ENCODE measurements around the gene CEP44.

Gene CEP44

DNA sequence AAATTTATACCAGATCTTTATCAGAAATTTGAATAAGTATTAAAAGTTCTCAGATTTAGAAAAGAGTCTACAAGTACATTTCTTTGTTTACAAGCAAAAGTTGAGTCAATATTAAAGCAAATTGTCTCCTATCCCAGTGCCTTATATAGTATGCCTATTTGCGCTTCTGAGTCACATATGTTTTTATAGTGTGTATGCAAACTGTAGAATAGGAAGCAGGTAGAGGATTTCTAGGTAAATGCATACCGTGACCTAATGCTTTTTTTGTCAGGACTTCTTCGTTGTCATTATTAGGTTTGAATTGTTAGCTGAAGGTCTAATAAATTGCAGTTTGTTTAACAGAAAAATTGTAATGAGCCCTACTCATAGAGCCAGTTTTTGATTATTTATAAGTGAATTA, 22.2 kb downstream of the CEP44 start:
- TF ChIP-seq, protein P1, sequence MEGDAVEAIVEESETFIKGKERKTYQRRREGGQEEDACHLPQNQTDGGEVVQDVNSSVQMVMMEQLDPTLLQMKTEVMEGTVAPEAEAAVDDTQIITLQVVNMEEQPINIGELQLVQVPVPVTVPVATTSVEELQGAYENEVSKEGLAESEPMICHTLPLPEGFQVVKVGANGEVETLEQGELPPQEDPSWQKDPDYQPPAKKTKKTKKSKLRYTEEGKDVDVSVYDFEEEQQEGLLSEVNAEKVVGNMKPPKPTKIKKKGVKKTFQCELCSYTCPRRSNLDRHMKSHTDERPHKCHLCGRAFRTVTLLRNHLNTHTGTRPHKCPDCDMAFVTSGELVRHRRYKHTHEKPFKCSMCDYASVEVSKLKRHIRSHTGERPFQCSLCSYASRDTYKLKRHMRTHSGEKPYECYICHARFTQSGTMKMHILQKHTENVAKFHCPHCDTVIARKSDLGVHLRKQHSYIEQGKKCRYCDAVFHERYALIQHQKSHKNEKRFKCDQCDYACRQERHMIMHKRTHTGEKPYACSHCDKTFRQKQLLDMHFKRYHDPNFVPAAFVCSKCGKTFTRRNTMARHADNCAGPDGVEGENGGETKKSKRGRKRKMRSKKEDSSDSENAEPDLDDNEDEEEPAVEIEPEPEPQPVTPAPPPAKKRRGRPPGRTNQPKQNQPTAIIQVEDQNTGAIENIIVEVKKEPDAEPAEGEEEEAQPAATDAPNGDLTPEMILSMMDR (conservative IDR thresholded peaks at IDR 0.05; ENCODE audit: control insufficient read depth, insufficient read depth, low read depth, low read length) = no peak
- no peak overlapping the region for H3K4me3 ChIP-seq (ENCODE audit: control insufficient read depth, low read depth, low read length)
- no peak for DNase-seq (ENCODE audit: low read depth)

DNA sequence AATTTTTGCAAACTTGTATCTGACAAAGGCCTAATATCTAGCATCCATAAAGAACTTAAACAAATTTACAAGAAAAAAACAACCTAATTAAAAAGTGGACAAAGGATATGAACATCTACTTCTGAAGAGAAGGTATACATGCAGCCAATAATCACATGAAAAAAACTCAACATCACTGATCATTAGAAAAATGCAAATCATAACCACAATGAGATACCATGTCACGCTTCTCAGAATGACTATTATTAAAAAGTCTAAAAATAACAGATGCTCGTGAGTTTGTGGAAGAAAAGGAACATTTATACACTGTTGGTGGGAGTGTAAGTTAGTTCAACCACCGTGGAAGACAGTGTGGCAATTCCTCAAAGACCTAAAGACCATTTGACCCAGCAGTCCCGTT, 24.0 kb downstream of the CEP44 start:
- DNase-seq (ENCODE audit: low read depth) = no peak
- no peak overlapping the region for H3K4me3 ChIP-seq (ENCODE audit: control insufficient read depth, low read depth, low read length)
- TF ChIP-seq, protein P1 (conservative IDR thresholded peaks at IDR 0.05; ENCODE audit: control insufficient read depth, insufficient read depth, low read depth, low read length) = no peak

DNA sequence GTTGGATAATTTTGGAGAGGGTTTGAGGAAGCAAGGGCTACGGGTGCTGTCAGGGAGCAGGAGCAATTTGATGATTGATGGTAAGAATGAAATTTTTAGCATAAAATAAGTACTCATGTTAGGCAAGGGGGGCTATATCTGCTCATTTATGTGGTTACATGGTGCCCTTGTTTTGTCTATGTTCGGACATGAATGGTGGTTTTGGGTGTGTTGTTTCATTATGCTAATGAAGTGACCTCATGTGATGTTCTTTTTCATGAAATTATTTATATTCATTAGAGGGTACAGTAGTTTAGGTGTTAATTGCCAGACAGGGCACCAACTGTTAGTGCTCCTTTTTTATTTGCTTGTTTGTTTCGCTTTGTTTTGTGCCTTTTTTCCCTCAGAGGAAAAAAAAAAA, 29.3 kb downstream of the CEP44 start:
- DNase-seq (ENCODE audit: low read depth) = no peak
- no peak overlapping the region for H3K4me3 ChIP-seq (ENCODE audit: control insufficient read depth, low read depth, low read length)
- TF ChIP-seq, protein P1 (conservative IDR thresholded peaks at IDR 0.05; ENCODE audit: control insufficient read depth, insufficient read depth, low read depth, low read length) = no peak

DNA sequence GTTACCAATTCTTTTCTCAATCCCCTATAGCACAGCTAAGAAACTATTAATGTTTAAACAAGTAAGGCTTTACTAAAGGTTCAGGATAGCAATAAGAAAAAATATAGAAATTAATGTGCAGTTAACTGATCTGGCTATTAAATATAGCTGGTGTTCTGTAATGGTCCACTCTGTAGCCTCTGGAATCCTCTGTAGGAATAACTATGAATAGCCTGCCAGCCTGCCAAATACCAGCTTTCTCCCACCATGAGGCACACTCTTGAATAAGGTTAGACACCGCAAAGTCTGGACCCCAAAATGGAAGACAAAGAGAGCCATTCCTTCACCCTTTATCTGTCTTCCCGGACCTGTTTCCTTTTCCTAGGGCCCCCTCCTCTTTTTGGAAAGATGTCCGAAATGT, 30.6 kb downstream of the CEP44 start:
- TF ChIP-seq, protein P1 (conservative IDR thresholded peaks at IDR 0.05; ENCODE audit: control insufficient read depth, insufficient read depth, low read depth, low read length) = no peak

DNA sequence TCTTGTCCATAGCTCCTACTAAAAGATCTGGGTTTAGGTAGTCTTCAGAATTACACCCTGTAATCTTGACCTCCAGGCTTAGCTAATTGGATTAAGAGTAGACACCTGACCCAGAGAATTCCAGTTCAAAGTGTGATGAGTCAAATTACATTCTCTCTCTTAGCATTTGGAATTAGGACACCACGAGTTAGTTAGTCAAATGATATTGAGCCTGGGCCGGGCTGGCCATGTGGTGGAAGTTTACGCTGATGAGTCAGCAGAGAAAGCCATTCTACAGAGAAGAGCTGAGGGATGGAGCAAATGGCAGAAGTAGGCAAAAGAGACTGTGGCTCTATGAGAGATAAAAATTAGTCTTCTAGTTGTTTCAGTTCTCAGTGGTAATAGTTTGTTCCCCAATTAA, 31.1 kb downstream of the CEP44 start:
- TF ChIP-seq, protein P1 (conservative IDR thresholded peaks at IDR 0.05; ENCODE audit: control insufficient read depth, insufficient read depth, low read depth, low read length) = no peak
- no peak overlapping the region for H3K4me3 ChIP-seq (ENCODE audit: control insufficient read depth, low read depth, low read length)
- DNase-seq (ENCODE audit: low read depth) = peak; percentile 79

More for the DNA sequence above, 30.6 kb downstream of the CEP44 start:
- no peak for DNase-seq (ENCODE audit: low read depth)
- no peak overlapping the region for H3K4me3 ChIP-seq (ENCODE audit: control insufficient read depth, low read depth, low read length)

DNA sequence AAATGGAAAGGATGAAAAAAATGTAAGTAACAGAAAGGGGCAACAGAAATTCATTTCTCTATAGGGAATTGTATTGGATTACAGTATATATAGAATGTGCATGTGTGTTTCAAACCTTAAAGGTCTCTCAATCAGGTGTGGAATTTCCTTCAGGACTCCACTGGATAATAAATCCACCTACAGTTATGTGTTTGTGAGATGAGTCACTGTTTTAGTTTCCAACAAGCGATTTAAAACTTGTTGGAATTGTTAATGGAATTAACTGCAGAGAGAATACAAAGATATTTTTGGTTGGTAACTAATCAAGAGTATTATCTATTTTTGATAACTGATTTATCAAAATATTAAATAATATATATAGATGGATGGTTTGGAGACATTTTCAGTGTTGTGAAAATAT, 32.8 kb downstream of the CEP44 start:
- no peak for DNase-seq (ENCODE audit: low read depth)
- TF ChIP-seq, protein P1 (conservative IDR thresholded peaks at IDR 0.05; ENCODE audit: control insufficient read depth, insufficient read depth, low read depth, low read length) = no peak
- H3K4me3 ChIP-seq (ENCODE audit: control insufficient read depth, low read depth, low read length) = no peak overlapping the region

DNA sequence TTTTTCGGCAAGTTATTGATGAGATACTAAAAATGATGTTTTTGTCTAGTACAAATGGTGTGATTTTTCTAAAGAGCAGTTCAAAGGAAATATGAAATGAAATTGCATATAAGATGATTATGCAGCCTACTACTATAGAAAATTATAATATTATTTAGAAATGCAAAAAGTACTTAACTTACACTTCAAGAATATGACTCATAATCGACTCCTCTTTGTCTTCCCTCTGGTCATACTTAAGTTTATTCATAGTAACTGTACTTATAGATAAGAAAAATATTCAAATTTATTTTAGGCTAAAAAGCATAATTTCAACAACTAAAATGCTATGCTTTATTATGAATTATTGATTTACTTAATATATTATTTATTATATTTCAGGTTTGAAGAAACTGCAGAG, 33.2 kb downstream of the CEP44 start:
- TF ChIP-seq, protein P1 (conservative IDR thresholded peaks at IDR 0.05; ENCODE audit: control insufficient read depth, insufficient read depth, low read depth, low read length) = no peak
- DNase-seq (ENCODE audit: low read depth) = peak; percentile 27

More for the DNA sequence above, 33.2 kb downstream of the CEP44 start:
- H3K4me3 ChIP-seq (ENCODE audit: control insufficient read depth, low read depth, low read length) = no peak overlapping the region

All from fibroblast of mammary gland (primary cell).